Stomach (tissue), 4 donors: ENCODE measurements around the gene MITD1.
"Not testable (repeated sequence)": the region's sequence is repeated elsewhere in the genome, so short reads cannot be mapped to it uniquely, and the experiment has no call there.

Source experiments
- CTCF ChIP-seq, 7 experiments: fragments of 450-650 bp in 4 of 7; fragments of 200-600 bp in 3 of 7; sonication (generic) in 3 of 7; IDR thresholded peaks; one replicate each; pipeline ENCODE4 v1.5.1; 2016 to 2019; ENCODE audit warnings: antibody characterized with exemption in 7 of 7, control low read depth in 2 of 7, mild to moderate bottlenecking in 1 of 7
- EP300 ChIP-seq: sonication (generic); formaldehyde crosslinking; IDR thresholded peaks from one replicate; pipeline ENCODE4 v1.6.1; 2017; ENCODE audit warnings: antibody characterized with exemption
- POLR2A ChIP-seq, 4 donors: fragments of 450-650 bp; IDR thresholded peaks; one replicate each; pipeline ENCODE4 v1.6.1; 2016; ENCODE audit warnings: antibody characterized with exemption in 4 of 4, control low read depth in 2 of 4, mild to moderate bottlenecking in 1 of 4, moderate library complexity in 1 of 4
- POLR2AphosphoS5 ChIP-seq, 3 donors: sonication (generic); formaldehyde crosslinking; IDR thresholded peaks; one replicate each; pipeline ENCODE4 v1.6.1; 2016; ENCODE audit warnings: antibody characterized with exemption in 3 of 3

GRCh38 chr2:99135044-99135556 is 45.8 kb downstream of the MITD1 start:
- TF ChIP-seq EP300; CTCF (IDR thresholded peaks at IDR 0.05); POLR2AphosphoS5 (IDR thresholded peaks at IDR 0.05); POLR2A (IDR thresholded peaks at IDR 0.05): not testable (repeated sequence)
